CD8-positive, alpha-beta memory T cell (primary cell): ENCODE data around the gene CHD3. TPM values are rescaled to one million over a fixed set of nuclear protein-coding genes. Genes with fewer than 3 reads are reported as not detected.
A peak's percentile ranks its signal among the peaks of the same experiment; 100 is the strongest.

ENCODE experiments used
- CTCF ChIA-PET: fragments of 350-600 bp; sonication (Branson Sonifier 250); formaldehyde crosslinking; loops from one replicate; lab custom pipeline; 2021; ENCODE audit warnings: antibody characterized with exemption; lab: Charles Lee
- POLR2A ChIA-PET: fragments of 350-600 bp; sonication (Branson Sonifier 250); formaldehyde crosslinking; loops from one replicate; lab custom pipeline; 2021; ENCODE audit warnings: antibody characterized with exemption; lab: Charles Lee
- DNase-seq, 5 donors: peaks; one replicate each; pipeline versions ENCODE4 v3.0.0 to v3.0.0-alpha.2; 2020 to 2022; ENCODE audit warnings: mixed read lengths in 1 of 5
- H3K27ac ChIP-seq: one replicate; pipeline ENCODE4 v1.7.0; 2013; ENCODE audit warnings: low read depth, mild to moderate bottlenecking, low read length, moderate library complexity
- H3K27me3 ChIP-seq: 2 replicates; pipeline ENCODE4 v1.7.0; 2013; ENCODE audit warnings: low read length, mild to moderate bottlenecking; ENCODE audit not compliant: insufficient read depth, poor library complexity, severe bottlenecking
- H3K36me3 ChIP-seq: 2 replicates; pipeline ENCODE4 v1.7.0; 2013; ENCODE audit warnings: mild to moderate bottlenecking, low read length, moderate library complexity; ENCODE audit not compliant: insufficient read depth
- H3K4me1 ChIP-seq: 2 replicates; pipeline ENCODE4 v1.7.0; 2013; ENCODE audit warnings: mild to moderate bottlenecking, low read length, moderate library complexity; ENCODE audit not compliant: insufficient read depth
- H3K4me3 ChIP-seq: 2 replicates; pipeline ENCODE4 v1.7.0; 2013; ENCODE audit warnings: mild to moderate bottlenecking, low read length
- H3K9me3 ChIP-seq: 2 replicates; pipeline ENCODE4 v1.7.0; 2013; ENCODE audit warnings: mild to moderate bottlenecking, low read length
- H3K27ac Mint-ChIP-seq, 8 donors: one replicate each; pipeline ENCODE4 v1.8.0; 2020 to 2021; ENCODE audit warnings: mixed read lengths in 8 of 8, mild to moderate bottlenecking in 6 of 8, inconsistent platforms in 3 of 8, moderate library complexity in 3 of 8
- H3K27me3 Mint-ChIP-seq, 2 donors: one replicate each; pipeline ENCODE4 v1.8.0; 2020 to 2021; ENCODE audit warnings: mixed read lengths in 2 of 2, mild to moderate bottlenecking in 1 of 2, moderate library complexity in 1 of 2
- H3K36me3 Mint-ChIP-seq, 3 donors: one replicate each; pipeline ENCODE4 v1.8.0; 2020 to 2021; ENCODE audit warnings: mixed read lengths in 3 of 3, inconsistent platforms in 1 of 3, mild to moderate bottlenecking in 1 of 3
- H3K4me1 Mint-ChIP-seq, 3 donors: one replicate each; pipeline ENCODE4 v1.8.0; 2020 to 2021; ENCODE audit warnings: mixed read lengths in 3 of 3, inconsistent platforms in 1 of 3, mild to moderate bottlenecking in 1 of 3
- H3K4me3 Mint-ChIP-seq, 7 donors: one replicate each; pipeline ENCODE4 v1.8.0; 2020 to 2021; ENCODE audit warnings: mixed read lengths in 7 of 7, mild to moderate bottlenecking in 6 of 7, moderate library complexity in 4 of 7, inconsistent platforms in 2 of 7
- H3K9me3 Mint-ChIP-seq, 5 donors: one replicate each; pipeline ENCODE4 v1.8.0; 2020 to 2022; ENCODE audit warnings: mixed read lengths in 5 of 5, mild to moderate bottlenecking in 3 of 5, moderate library complexity in 2 of 5, inconsistent platforms in 1 of 5
- polyA plus RNA-seq: library from polyadenylated mRNA; unstranded; fragments of 300-500 nt; fragmentation: Illumina TruSeq; gene quantifications from one replicate; pipeline ENCODE4 v1.2.3, GENCODE V29; 2021
- total RNA-seq, 2 experiments: library from RNA; stranded (reverse); gene quantifications; one replicate each; pipeline ENCODE4 v1.2.3, GENCODE V29; 2021

CHD3 gene
- total and polyA plus RNA-seq, 3 experiments from 2014 or later, result 20.1 to 123 (median 116) TPM

- Histone ChIP-seq H3K36me3 (peaks cover 57% of the 10 kb centered on the region), H3K9me3 (no peaks in the 10 kb centered on the region), H3K4me1 (peaks cover 18% of the 10 kb centered on the region), H3K4me3 (no peak overlapping the region), H3K27me3 (no peaks in the 10 kb centered on the region), H3K27ac (no peak overlapping the region)
- peaks cover 12 to 15% (median 15%) of the 10 kb centered on the region in 3 donors for H3K4me1 Mint-ChIP-seq
- H3K27ac Mint-ChIP-seq, result peak overlapping the region in 3 of 8 donors; percentile 1 to 64 (median 32)
- H3K4me3 Mint-ChIP-seq, result no peak overlapping the region
- POLR2A ChIA-PET, result interaction anchor here (0.5 kb wide), 1 partner anchor 46 kb away, joined by 5 read pairs; no protein-coding TSS in a partner anchor
- DNase-seq, result no peak
- H3K9me3 Mint-ChIP-seq, result no peaks in the 10 kb centered on the region
- peaks cover 0 to 1% of the 10 kb centered on the region in 2 donors for H3K27me3 Mint-ChIP-seq
- CTCF ChIA-PET, result interaction anchor here (10.3 kb wide), 1 partner anchor 79 kb away, joined by 180 read pairs; no protein-coding TSS in a partner anchor
- peaks cover 5 to 69% (median 12%) of the 10 kb centered on the region in 3 donors for H3K36me3 Mint-ChIP-seq
These were observed 21.7 kb downstream of the CHD3 start for GRCh38 chr17:7910281-7910680.

DNA sequence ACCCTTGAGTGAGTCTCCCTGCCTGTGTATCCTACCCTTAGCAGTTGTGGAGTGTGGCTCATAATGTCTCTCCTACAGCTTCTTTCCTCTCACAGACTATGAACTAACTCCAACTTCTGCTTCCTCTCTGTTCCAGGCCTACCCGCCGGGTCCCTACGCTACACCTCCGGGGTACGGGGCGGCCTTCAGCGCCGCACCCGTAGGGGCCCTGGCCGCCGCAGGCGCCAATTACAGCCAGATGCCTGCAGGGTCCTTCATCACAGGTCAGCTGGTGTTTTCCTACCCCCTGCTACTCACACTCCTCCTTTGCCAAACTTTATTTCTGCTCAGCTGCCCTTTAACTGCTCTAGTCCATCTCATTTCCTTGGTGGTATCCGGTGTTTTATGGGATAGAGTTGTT, 22.1 kb downstream of the CHD3 start:
- Histone ChIP-seq H3K4me3 (no peak overlapping the region), H3K27ac (no peak overlapping the region), H3K4me1 (peaks cover 19% of the 10 kb centered on the region), H3K27me3 (no peaks in the 10 kb centered on the region), H3K9me3 (no peaks in the 10 kb centered on the region), H3K36me3 (peaks cover 53% of the 10 kb centered on the region)
- Mint-ChIP-seq H3K4me3 (no peak overlapping the region), H3K4me1 (peaks cover 16 to 19% (median 19%) of the 10 kb centered on the region in 3 donors), H3K9me3 (no peaks in the 10 kb centered on the region), H3K27ac (peak overlapping the region in 3 of 8 donors; percentile 20 to 87 (median 32)), H3K27me3 (peaks cover 0 to 1% of the 10 kb centered on the region in 2 donors), H3K36me3 (peaks cover 5 to 68% (median 9%) of the 10 kb centered on the region in 3 donors)
- DNase-seq, result no peak
- ChIA-PET CTCF (interaction anchor here (10.3 kb wide), 1 partner anchor 79 kb away, joined by 180 read pairs; no protein-coding TSS in a partner anchor), POLR2A (no interaction called here)

- Histone ChIP-seq H3K9me3 (no peaks in the 10 kb centered on the region), H3K36me3 (peaks cover 49% of the 10 kb centered on the region), H3K4me1 (peaks cover 20% of the 10 kb centered on the region), H3K4me3 (no peak overlapping the region), H3K27ac (no peak overlapping the region), H3K27me3 (no peaks in the 10 kb centered on the region)
- CTCF ChIA-PET, result interaction anchor here (2.4 to 10.3 kb wide), 3 partner anchors 11 to 147 kb away, joined by 9 to 180 read pairs (median 11); no protein-coding TSS in a partner anchor
- Mint-ChIP-seq H3K36me3 (peaks cover 5 to 64% (median 9%) of the 10 kb centered on the region in 3 donors), H3K4me3 (no peak overlapping the region), H3K27ac (peak overlapping the region in 2 of 8 donors; percentile 20 to 32), H3K4me1 (peaks cover 16 to 20% (median 19%) of the 10 kb centered on the region in 3 donors), H3K9me3 (no peaks in the 10 kb centered on the region), H3K27me3 (peaks cover 0 to 1% of the 10 kb centered on the region in 2 donors)
- POLR2A ChIA-PET, result no interaction called here
- DNase-seq, result no peak
These were observed 22.5 kb downstream of the CHD3 start for GRCh38 chr17:7911116-7911515.

DNA sequence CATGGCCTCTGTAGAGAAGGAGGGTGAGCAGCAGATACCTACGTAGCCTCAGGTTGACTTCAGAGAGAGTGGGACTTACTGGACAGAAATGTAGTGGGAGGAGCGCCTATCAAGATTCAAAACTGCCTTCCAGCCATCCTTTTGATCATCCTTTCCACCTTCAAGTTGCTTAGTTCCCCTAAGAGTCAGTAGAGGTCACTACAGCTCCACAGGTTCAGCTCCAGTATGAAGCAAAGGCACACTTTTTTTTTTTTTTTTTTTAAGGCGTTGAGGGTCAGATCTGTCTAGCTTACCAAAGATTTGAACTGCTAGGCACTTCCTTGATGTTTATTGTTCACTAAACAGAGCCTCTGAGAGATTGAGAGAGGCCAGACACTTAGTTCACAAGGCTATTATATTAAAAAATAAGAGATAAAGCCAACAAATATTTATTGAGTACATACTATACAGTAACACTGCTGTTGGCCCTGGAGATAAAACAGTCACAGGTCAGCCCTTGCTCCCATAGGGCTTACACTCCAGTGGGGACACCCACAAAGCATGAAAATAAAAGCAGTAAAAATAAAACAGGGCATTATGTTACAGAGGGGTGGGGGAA, 24.4 kb downstream of the CHD3 start:
- Mint-ChIP-seq H3K27ac (peak overlapping the region in 7 of 8 donors; percentile 13 to 88 (median 78)), H3K4me1 (peaks cover 24 to 29% (median 29%) of the 10 kb centered on the region in 3 donors), H3K9me3 (no peaks in the 10 kb centered on the region), H3K36me3 (peaks cover 5 to 48% (median 8%) of the 10 kb centered on the region in 3 donors), H3K4me3 (peak overlapping the region in 2 of 7 donors; percentile 29 to 57), H3K27me3 (peaks cover 0 to 1% of the 10 kb centered on the region in 2 donors)
- peak in 4 of 5 donors; percentile 21 to 64 (median 60) for DNase-seq
- Histone ChIP-seq H3K27me3 (no peaks in the 10 kb centered on the region), H3K27ac (no peak overlapping the region), H3K4me3 (no peak overlapping the region), H3K36me3 (peaks cover 31% of the 10 kb centered on the region), H3K9me3 (no peaks in the 10 kb centered on the region), H3K4me1 (peaks cover 30% of the 10 kb centered on the region)
- ChIA-PET POLR2A (interaction anchor here (0.6 to 1.2 kb wide), 4 partner anchors 9 to 77 kb away, joined by 3 to 5 read pairs (median 3); no protein-coding TSS in a partner anchor), CTCF (interaction anchor here (0.7 to 10.3 kb wide), 20 partner anchors 9 to 145 kb away, joined by 3 to 180 read pairs (median 4); no protein-coding TSS in a partner anchor)

- peaks cover 30% of the 10 kb centered on the region for H3K4me1 ChIP-seq
- CTCF ChIA-PET, result interaction anchor here (0.9 to 10.3 kb wide), 8 partner anchors 16 to 172 kb away, joined by 4 to 180 read pairs (median 6); partner anchors contain the start of genes CNTROB, KCNAB3 and TRAPPC1
- H3K27ac Mint-ChIP-seq, result peak overlapping the region; percentile 46 to 95 (median 92)
These were observed 26.6 kb downstream of the CHD3 start for GRCh38 chr17:7915179-7915610.

GRCh38 chr17:7915611-7916384, 27.2 kb downstream of the CHD3 start, which contains the start of gene RNF227:
TSS of gene RNF227 (minus strand) at chr17:7916289. CDS start at chr17:7916195, 94 bp downstream.
- no peaks in the 10 kb centered on the region for H3K27me3 Mint-ChIP-seq

More at GRCh38 chr17:7915179-7915610, 26.6 kb downstream of the CHD3 start:
- no peaks in the 10 kb centered on the region for H3K9me3 ChIP-seq
- no peak for DNase-seq
- Mint-ChIP-seq H3K4me1 (peaks cover 27 to 29% (median 29%) of the 10 kb centered on the region in 3 donors), H3K27me3 (peaks cover 0 to 1% of the 10 kb centered on the region in 2 donors), H3K9me3 (no peaks in the 10 kb centered on the region), H3K4me3 (peak overlapping the region; percentile 78 to 95 (median 89)), H3K36me3 (peaks cover 0 to 29% (median 2%) of the 10 kb centered on the region in 3 donors)
- peak overlapping the region; percentile 75 for H3K4me3 ChIP-seq
- H3K27me3 ChIP-seq, result no peaks in the 10 kb centered on the region
- peaks cover 12% of the 10 kb centered on the region for H3K36me3 ChIP-seq
- POLR2A ChIA-PET, result interaction anchor here (0.8 to 1.6 kb wide), 7 partner anchors 18 to 80 kb away, joined by 3 to 15 read pairs (median 4); partner anchors contain the start of genes CNTROB, NAA38 and TRAPPC1
- peak overlapping the region; percentile 43 for H3K27ac ChIP-seq

DNA sequence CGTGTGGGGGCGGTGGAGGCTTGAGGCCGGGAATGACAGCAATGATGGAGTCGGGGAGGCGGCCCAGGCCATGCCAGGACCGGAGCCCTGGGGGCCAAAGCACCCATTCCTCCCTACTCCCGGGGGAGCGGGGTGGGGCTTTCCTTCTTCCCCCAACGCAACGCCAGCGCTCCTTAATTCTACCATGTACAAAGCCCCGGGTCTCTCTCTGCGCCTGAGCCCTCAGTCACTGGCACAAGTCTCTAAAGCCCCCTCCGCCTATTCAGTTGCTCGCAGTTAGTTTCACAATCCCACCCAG, 27.7 kb downstream of the CHD3 start:
- Histone ChIP-seq H3K27ac (peak overlapping the region; percentile 38), H3K36me3 (peaks cover 8% of the 10 kb centered on the region), H3K4me3 (peak overlapping the region; percentile 75), H3K4me1 (peaks cover 30% of the 10 kb centered on the region), H3K9me3 (no peaks in the 10 kb centered on the region), H3K27me3 (no peaks in the 10 kb centered on the region)
- H3K27me3 Mint-ChIP-seq, result no peaks in the 10 kb centered on the region
- H3K27ac Mint-ChIP-seq, result peak overlapping the region; percentile 37 to 98 (median 86)
- H3K36me3 Mint-ChIP-seq, result peaks cover 0 to 17% (median 0%) of the 10 kb centered on the region in 3 donors
- no peaks in the 10 kb centered on the region for H3K9me3 Mint-ChIP-seq
- H3K4me3 Mint-ChIP-seq, result peak overlapping the region; percentile 76 to 95 (median 84)
- ChIA-PET POLR2A (interaction anchor here (0.6 to 1.6 kb wide), 9 partner anchors 8 to 1131 kb away, joined by 3 to 15 read pairs (median 4); partner anchors contain the start of genes CNTROB, NAA38 and TRAPPC1), CTCF (interaction anchor here (0.8 to 10.3 kb wide), 13 partner anchors 15 to 203 kb away, joined by 3 to 180 read pairs (median 4); partner anchors contain the start of genes CNTROB, KCNAB3 and TRAPPC1)
- peaks cover 27 to 29% (median 29%) of the 10 kb centered on the region in 3 donors for H3K4me1 Mint-ChIP-seq
- no peak for DNase-seq

More at GRCh38 chr17:7915611-7916384, 27.2 kb downstream of the CHD3 start, which contains the start of gene RNF227:
- peak within 1 kb of the TSS; percentile 78 to 95 (median 89) for H3K4me3 Mint-ChIP-seq
- peaks cover 0 to 23% (median 0%) of the 10 kb centered on the region in 3 donors for H3K36me3 Mint-ChIP-seq
- peaks cover 8% of the 10 kb centered on the region for H3K36me3 ChIP-seq
- H3K4me1 Mint-ChIP-seq, result peaks cover 27 to 29% (median 29%) of the 10 kb centered on the region in 3 donors
- H3K9me3 Mint-ChIP-seq, result no peaks in the 10 kb centered on the region
- peak; percentile 72 to 89 (median 84) for DNase-seq
- peak within 1 kb of the TSS; percentile 83 to 98 (median 92) for H3K27ac Mint-ChIP-seq
- no peaks in the 10 kb centered on the region for H3K9me3 ChIP-seq
- CTCF ChIA-PET, result interaction anchor here (0.8 to 10.3 kb wide), 12 partner anchors 15 to 203 kb away, joined by 3 to 180 read pairs (median 4); partner anchors contain the start of genes CNTROB, KCNAB3 and TRAPPC1
- H3K4me1 ChIP-seq, result peaks cover 30% of the 10 kb centered on the region
- H3K27ac ChIP-seq, result peak within 1 kb of the TSS; percentile 43
- POLR2A ChIA-PET, result interaction anchor here (0.6 to 1.6 kb wide), 10 partner anchors 9 to 1132 kb away, joined by 3 to 15 read pairs (median 4); partner anchors contain the start of genes CNTROB, NAA38 and TRAPPC1
- H3K27me3 ChIP-seq, result no peaks in the 10 kb centered on the region
- peak within 1 kb of the TSS; percentile 75 for H3K4me3 ChIP-seq
